Skeletal muscle tissue (tissue), 5 donors: Measurements from ENCODE around the gene FBXW7. TPM values are rescaled to one million over a fixed set of nuclear protein-coding genes. Genes with fewer than 3 reads are reported as not detected.

Source experiments
- H3K27ac ChIP-seq: one replicate; pipeline ENCODE4 v1.7.0; 2013; ENCODE audit warnings: mild to moderate bottlenecking, low read depth, low read length, inconsistent platforms
- H3K27me3 ChIP-seq, 3 donors: one replicate each; pipeline ENCODE4 v1.7.0; 2013; ENCODE audit warnings: low read length in 3 of 3; ENCODE audit not compliant: control insufficient read depth in 3 of 3, insufficient read depth in 3 of 3
- H3K36me3 ChIP-seq, 3 donors: one replicate each; pipeline ENCODE4 v1.7.0; 2013; ENCODE audit warnings: low read length in 3 of 3; ENCODE audit not compliant: control insufficient read depth in 3 of 3, insufficient read depth in 3 of 3
- H3K4me1 ChIP-seq, 3 donors: one replicate each; pipeline ENCODE4 v1.7.0; 2013; ENCODE audit warnings: low read length in 3 of 3, mild to moderate bottlenecking in 3 of 3; ENCODE audit not compliant: control insufficient read depth in 3 of 3, insufficient read depth in 3 of 3
- H3K4me3 ChIP-seq, 3 donors: one replicate each; pipeline ENCODE4 v1.7.0; 2013; ENCODE audit warnings: low read length in 3 of 3
- H3K9ac ChIP-seq, 3 donors: one replicate each; pipeline ENCODE4 v1.7.0; 2013; ENCODE audit warnings: low read length in 3 of 3, mild to moderate bottlenecking in 3 of 3, moderate library complexity in 2 of 3, low read depth in 1 of 3
- H3K9me3 ChIP-seq, 3 donors: one replicate each; pipeline ENCODE4 v1.7.0; 2013; ENCODE audit warnings: low read length in 3 of 3; ENCODE audit not compliant: control insufficient read depth in 3 of 3
- small RNA-seq: library from RNA; depleted of rRNA; stranded (forward); fragments of <200 nt; gene quantifications from one replicate; pipeline ENCODE3, GENCODE V24; 2014
- total RNA-seq: library from RNA; depleted of rRNA; stranded (reverse); fragments of >200 nt; gene quantifications from one replicate; pipeline ENCODE4 v1.2.3, GENCODE V29; 2014
- donor health status: Osteomylitis.

The FBXW7 gene
- total RNA-seq, 1 donor from 2014 or later, result 102 TPM

- Histone ChIP-seq H3K27me3 (no peaks in the 10 kb centered on the region), H3K9me3 (no peaks in the 10 kb centered on the region), H3K9ac (no peak overlapping the region), H3K36me3 (no peaks in the 10 kb centered on the region), H3K4me3 (no peak overlapping the region), H3K4me1 (no peaks in the 10 kb centered on the region), H3K27ac (no peak overlapping the region)
Measured at GRCh38 chr4:152278505-152279233, 257.2 kb downstream of the FBXW7 start.

GRCh38 chr4:152278172-152278504 is 257.8 kb downstream of the FBXW7 start:
- no peaks in the 10 kb centered on the region for H3K4me1 ChIP-seq
- no peaks in the 10 kb centered on the region for H3K36me3 ChIP-seq
- H3K27ac ChIP-seq, result no peak overlapping the region
- H3K27me3 ChIP-seq, result no peaks in the 10 kb centered on the region
- no peak overlapping the region for H3K9ac ChIP-seq
- no peaks in the 10 kb centered on the region for H3K9me3 ChIP-seq
- no peak overlapping the region for H3K4me3 ChIP-seq

- H3K27me3 ChIP-seq, result no peaks in the 10 kb centered on the region
- H3K4me1 ChIP-seq, result no peaks in the 10 kb centered on the region
- H3K9me3 ChIP-seq, result no peaks in the 10 kb centered on the region
- H3K9ac ChIP-seq, result no peak overlapping the region
- H3K4me3 ChIP-seq, result no peak overlapping the region
- no peak overlapping the region for H3K27ac ChIP-seq
- H3K36me3 ChIP-seq, result no peaks in the 10 kb centered on the region
Measured at GRCh38 chr4:152277333-152277732, 258.6 kb downstream of the FBXW7 start.

- Histone ChIP-seq H3K9ac (no peak overlapping the region), H3K27me3 (no peaks in the 10 kb centered on the region), H3K4me3 (no peak overlapping the region), H3K36me3 (no peaks in the 10 kb centered on the region), H3K27ac (no peak overlapping the region), H3K9me3 (no peaks in the 10 kb centered on the region), H3K4me1 (no peaks in the 10 kb centered on the region)
Measured at GRCh38 chr4:152273343-152273742, 262.5 kb downstream of the FBXW7 start.

Small RNA genes within 50 kb of the gene (small RNA-seq; reads per million reads assigned to genes)
- not detected for gene MIR3140

Other genes starting within 250 kb of the FBXW7 start
- gene TMEM154, start 143.9 kb upstream of the FBXW7 start, total RNA-seq, result 1.0 TPM
- gene TIGD4, start 243.6 kb upstream of the FBXW7 start, total RNA-seq, result 2.1 TPM
- gene ARFIP1, start 243.9 kb upstream of the FBXW7 start, total RNA-seq, result 25.6 TPM